HK-2 (cell line): Measurements from ENCODE around the gene PDXDC1.
"Not testable (repeated sequence)": the region's sequence is repeated elsewhere in the genome, so short reads cannot be mapped to it uniquely, and the experiment has no call there.

Experiments used
- DNase-seq: peaks from one replicate; pipeline ENCODE4 v3.0.0-alpha.2; 2018; ENCODE audit not compliant: unreplicated experiment

The PDXDC1 gene

DNA sequence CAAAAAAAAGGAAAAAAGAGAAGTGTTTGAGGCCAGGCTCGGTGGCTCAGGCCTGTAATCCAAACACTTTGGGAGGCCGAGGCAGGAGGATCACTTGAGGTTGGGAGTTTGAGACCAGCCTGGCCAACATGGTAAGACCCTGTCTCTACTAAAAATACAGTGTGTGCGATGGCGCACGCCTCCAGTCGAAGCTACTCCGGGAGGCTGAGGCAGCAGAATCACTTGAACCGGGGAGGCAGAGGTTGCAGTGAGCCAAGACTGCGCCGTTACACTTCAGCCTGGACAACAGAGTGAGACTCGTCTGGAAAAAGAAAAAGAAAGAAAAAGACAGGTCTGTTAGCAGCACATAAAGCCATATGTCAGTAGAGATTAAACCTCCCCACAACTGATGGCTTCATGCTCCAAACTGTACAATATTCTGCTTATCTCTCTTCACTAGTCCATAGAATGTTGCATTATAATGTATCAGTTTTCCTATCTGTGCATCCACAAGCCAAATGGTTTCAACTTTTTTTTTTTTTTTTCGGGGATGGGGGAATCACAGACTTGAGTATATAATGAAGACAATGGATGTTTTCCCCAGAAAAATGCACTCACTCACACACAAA lies 3.1 kb upstream of the PDXDC1 start:
- DNase-seq: not testable (repeated sequence)

DNA sequence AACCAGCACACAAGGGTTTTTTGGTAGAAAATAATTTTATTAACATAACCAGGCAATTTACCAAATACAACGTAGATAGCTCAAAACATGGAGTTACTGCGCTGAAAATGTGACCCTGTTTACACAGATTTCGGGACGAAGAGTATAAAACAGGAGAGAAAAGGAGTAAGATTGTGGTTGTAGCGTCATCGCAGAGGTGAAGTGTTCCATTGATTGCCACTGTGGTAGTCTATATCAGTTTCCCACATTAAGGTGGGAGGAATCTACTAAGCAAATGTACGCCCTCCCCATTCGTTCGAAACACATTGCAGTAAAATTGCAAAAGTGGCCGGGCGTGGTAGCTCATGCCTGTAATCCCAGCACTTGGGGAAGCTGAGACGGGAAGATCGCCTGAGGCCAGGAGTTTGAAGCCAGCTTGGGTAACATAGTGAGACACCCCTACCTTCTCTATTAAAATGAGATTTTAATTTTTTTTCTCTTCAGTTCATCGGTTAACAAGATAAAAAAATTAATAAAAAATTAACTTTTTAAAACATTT lies 972 bp upstream of the PDXDC1 start:
- DNase-seq: not testable (repeated sequence)

DNA sequence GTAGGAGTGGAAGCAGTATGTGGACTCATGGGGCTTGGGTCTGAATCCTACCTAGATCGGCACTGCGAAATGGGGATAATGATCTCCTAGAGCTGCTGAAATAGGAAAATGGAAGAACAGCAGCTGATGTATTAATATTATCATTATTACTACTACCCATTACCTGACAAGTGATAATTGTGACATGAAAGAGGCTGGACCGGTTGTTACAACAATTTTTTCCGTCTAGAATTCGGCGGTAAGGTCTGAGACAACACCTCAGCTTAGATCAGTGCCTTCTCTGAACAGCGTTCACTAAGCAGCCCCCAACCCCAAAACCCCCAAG lies 533 bp upstream of the PDXDC1 start:
- DNase-seq: peak; percentile 76

DNA sequence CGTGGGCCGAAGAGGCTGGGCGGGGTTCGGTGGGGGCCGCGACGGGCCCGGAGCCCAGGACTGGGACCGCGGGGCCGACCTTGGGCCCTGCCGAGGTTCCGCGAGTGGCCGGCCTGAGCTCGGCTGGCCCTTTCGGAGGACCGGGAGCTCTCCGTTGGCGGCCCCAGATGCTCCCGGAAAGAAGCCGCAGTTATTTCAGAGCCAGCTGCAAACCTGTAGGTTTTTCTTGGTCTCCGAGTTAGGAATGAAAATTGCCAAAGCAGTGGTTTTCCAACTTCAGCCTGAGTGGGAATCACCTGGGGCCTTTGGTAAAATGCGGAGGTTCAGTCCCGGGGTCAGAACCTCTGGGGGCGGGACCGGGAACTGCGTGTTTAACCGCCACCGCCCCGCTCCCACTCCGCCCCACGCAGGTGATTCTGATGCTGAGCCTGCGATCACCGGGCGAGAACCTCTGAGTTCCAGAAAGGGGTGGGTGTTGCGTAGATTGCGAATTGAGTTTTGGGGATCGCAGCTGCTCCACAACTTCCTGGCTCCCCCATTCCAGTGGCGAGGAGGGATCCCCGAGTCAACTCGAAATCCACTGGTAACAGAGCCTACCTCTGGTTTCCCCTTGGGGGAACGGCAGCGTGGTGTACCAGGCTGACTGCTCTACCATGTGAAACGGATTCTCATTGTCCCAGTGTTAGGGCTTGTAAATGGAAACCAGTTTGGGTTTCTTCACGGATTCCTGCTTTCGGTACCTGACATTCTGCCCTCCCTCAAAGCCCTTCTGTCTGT lies 780 bp downstream of the PDXDC1 start:
- peak; percentile 31 for DNase-seq

DNA sequence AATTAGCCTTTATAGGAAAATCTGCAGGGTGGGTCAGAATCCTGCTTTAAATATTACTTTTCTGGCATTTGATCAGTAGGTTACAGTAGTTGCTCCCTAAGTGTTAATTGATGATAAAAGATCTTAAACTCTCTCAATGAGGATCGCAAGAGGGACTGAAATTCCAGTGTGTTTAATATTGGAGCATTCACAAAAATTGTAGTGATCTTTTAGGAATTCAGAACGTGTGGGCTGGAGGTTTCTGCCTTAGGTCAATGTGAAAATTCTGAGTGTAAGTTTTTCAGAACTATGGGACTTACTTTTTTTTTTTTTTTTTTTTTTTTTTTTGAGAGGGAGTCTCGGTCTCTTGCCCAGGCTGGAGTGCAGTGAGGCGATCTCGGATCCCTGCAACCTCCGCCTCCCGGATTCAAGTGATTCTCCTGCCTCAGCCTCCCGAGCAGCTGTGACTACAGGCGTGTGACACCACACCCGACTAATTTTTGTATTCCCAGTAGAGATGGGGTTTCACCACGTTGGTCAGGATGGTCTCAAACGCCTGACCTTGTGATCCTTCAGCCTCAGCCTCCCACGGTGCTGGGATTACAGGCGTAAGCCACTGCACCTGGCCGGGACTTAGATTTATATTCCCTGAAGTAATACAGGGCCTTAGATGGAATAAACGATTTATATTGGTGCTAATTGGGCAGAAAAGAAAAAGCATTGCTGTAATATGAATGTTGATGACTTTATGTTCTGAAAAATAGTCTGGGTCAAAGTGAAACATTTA lies 2.3 kb downstream of the PDXDC1 start:
- DNase-seq: not testable (repeated sequence)

DNA sequence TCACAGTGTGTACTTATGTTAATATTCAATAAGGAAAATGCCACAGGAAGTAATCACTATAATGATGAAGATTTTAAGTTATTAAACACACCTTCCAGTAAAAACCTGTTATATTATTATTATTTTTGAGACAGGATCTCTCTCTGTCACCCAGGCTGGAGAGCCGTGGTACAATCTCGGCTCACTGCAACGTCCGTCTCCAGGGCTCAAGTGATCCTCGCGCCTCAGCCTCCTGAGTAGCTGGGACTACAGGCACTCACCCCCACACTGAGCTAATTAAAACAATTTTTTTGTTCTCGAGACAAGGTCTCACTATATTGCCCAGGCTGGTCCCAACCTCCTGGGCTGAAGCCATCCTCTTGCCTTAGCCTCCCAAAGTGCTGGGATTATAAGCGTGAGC lies 3.5 kb downstream of the PDXDC1 start:
- DNase-seq: not testable (repeated sequence)

DNA sequence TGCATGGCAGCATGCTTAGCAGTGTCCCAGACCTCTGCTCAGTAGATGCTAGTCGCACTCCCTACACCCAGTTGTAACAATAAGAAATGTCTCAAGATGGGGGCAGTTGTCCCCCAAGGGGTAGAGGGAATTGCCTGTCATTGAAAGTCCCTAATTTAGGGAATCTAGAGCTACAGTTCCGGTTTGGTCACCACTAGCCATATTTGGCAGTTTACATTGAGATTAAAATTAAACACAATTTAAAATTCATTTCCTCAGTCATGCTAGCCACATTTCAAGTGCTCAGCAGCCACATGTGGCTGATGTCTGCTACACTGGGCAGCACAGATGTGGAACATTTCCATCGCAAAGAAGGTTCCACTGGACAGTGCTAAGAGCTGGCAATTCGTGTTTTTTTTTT lies 4.1 kb downstream of the PDXDC1 start:
- not testable (repeated sequence) for DNase-seq

DNA sequence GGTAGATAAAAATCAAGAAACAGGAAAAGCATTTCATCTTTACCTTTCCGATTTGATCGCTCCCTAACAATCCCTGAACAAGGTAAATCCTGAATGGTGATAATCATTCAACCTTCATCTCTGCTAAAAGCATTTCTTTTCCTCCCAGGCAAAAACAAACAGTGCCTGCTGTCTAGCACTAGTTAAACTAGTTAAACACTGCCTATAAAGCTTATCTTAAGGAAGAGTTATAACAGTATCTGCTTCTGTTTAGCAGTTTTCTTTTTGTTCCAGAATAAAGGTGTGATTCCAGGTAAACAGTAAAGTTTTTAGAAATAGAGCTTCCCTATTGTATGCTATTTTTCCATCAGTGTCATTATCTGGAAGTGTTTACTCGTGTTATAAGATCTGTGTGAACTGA lies 6.4 kb downstream of the PDXDC1 start:
- not testable (repeated sequence) for DNase-seq

DNA sequence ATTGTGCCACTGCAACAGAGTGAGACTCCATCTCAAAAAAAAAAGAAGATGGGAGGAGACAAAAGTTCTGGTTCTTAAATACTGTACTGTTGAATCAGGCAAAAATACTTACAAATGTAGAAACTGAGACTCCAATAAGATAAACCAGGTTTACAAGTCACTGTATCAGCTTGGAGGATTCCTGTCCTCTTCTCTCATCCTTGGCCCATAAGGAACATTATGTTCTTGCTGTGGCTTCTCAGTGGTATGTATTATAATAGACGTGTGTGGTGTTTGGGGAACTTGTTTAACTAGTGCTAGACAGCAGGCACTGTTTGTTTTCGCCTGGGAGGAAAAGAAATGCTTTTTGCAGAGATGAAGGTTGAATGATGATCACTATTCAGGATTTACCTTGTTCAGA lies 7.7 kb downstream of the PDXDC1 start:
- not testable (repeated sequence) for DNase-seq

DNA sequence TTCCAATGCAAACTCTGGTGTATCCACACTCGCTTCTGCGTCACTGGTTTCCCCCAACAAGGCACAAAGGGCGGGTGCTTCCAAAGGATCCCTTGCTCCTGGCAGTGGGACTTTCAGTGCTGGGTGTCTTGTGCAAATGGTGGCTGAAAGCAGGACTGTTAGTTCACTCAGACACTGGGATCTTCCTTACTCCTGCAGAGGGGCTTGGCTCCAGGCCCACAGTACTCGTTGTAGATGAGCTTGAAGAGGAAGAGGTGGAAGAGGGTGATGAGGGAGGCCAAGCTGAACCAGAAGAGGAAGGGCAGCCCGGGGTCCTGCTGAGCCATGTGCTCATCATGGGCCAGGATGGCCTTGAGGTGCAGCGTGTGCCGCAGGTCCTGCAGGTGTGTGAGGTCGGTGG lies 13.3 kb downstream of the PDXDC1 start:
- not testable (repeated sequence) for DNase-seq

DNA sequence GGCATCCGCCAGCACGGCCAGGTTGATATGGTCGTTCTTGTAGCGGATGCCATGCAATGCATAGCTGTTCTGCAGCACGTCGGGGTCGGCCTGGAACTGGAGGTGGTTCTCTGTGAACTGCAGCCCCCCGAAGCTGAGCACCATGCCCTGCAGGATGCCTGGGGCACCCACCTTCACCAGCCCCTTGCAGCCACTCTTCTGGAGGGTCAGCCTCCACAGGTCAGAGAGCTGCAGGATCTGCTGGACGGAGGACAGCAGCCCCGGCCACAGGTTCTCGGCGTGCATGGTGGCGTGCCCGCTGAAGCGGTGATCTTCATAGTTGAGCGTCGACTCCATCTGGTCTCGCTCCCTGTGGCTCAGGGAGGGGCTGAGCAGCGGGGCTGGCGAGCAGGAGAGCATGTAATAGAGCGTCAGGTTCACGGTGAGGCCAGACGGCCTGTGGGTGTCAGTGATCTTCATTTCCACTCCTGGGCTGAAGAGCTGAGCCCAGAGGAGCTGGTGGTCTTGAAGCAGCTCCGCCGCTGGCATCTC lies 13.9 kb downstream of the PDXDC1 start:
- DNase-seq: not testable (repeated sequence)

DNA sequence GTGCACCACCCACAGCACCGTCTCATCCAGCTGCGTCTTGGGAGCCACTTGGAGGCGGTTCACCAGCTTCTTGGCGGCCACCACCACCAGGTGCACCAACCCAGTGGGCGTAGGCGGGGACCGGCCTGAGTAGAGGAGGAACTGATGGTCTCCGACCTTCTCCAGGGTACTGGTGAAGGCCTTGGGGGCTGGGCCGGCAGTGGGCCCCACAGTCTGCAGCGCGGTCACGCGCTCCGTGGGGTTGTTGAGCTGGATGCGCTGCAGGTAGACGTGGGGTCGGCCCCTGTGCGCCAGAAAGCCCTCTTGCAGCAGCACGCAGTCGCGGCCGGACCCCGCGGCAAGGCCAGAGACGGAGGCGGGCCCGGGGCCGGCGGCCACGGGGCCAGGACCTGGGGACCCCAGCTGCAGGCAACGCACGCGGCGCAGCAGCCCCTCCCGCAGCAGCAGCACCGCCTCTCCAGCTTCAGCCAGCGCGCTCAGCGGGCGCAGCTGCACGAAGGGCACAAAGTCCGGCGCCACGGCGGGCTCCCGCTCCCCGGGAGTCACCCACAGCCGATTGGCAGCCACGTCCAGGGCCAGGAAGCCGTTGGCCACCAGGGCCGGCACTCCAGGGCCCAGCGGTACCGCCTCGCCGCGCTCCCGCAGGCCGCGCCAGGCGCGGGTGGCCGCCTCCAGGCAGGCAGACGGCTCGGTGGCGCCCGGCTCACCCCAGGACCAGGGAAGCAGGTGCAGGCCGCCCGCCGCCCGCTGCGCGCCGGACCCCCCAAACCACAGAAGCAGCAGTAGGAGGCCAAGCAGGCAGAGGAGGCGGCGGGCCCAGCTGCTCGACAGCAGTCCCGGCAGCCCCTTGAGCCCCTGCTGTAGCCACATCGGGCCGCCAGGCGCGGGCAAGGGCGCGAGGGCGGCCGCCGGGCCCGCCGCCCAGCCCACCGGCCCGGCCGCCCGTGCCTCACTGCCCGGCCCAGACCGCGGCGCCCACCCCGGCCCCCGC lies 14.8 kb downstream of the PDXDC1 start:
- not testable (repeated sequence) for DNase-seq

DNA sequence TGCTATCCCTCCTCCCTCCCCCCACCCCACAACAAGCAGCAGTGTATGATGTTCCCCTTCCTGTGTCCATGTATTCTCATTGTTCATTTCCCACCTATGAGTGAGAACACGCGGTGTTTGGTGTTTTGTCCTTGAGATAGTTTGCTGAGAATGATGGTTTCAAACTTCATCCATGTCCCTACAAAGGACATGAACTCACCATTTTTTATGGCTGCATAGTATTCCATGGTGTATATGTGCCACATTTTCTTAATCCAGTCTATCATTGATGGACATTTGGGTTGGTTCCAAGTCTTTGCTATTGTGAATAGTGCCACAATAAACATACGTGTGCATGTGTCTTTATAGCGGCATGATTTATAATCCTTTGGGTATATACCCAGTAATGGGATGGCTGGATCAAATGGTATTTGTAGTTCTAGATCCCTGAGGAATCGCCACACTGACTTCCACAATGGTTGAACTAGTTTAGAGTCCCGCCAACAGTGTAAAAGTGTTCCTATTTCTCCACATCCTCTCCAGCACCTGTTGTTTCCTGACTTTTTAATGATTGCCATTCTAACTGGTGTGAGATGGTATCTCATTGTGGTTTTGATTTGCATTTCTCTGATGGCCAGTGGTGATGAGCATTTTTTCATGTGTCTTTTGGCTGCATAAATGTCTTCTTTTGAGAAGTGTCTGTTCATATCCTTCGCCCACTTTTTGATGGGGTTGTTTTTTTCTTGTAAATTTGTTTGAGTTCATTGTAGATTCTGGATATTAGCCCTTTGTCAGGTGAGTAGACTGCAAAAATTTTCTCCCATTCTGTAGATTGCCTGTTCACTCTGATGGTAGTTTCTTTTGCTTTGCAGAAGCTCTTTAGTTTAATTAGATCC lies 18.7 kb downstream of the PDXDC1 start:
- not testable (repeated sequence) for DNase-seq

DNA sequence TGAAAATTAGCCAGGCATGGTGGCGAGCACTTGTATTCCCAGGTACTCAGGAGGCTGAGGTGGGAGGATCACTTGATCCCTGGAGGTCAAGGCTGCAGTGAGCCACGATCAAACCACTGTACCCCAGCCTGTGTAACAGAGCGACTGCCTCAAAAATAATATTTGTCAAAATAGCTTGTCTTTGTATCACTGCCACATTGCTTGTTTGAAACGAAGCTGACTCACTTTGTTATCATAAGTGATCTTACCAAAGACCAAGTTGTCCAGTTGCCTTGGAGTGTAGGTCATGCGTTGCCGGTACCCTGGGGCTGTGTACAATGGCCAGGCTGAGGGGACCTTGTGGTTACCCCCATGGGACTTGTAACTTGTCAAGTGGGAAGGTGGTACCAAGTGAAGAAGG lies 21.9 kb downstream of the PDXDC1 start:
- not testable (repeated sequence) for DNase-seq

DNA sequence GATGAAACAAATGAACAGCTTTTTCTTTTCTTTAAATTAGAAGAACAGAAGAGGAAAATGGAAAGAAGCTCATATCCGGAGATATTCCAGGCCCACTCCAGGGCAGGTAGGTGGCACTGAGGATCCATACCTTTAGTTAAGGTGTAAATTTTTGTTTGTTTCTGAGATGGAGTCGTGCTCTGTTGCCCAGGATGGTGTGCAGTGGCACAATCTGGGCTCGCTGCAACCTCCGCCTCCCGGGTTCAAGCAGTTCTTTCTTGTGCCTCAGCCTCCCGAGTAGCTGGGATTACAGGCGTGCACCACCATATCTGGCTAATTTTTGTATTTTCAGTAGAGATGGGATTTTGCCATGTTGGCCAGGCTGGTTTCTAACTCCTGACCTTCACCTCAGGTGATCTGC lies 23.5 kb downstream of the PDXDC1 start:
- DNase-seq: not testable (repeated sequence)

DNA sequence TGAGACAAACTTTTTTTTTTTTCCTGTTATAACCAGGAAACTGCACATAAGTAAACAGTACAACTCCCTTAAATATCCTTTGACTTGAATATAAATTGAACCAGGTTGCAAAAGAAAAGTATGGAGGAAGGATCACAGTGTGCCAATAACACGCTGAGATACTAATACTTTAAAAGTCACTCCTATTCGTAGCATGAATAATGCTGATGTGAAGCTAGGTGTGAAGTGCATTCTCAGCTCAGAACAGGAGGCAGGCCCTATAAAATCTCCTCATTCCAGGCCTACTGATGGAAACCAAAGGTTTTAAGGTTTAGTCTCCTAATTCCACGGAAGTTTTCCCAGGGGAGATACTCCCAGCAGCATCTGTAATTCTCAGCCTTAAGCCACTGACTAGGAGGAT lies 25.0 kb downstream of the PDXDC1 start:
- DNase-seq: not testable (repeated sequence)

DNA sequence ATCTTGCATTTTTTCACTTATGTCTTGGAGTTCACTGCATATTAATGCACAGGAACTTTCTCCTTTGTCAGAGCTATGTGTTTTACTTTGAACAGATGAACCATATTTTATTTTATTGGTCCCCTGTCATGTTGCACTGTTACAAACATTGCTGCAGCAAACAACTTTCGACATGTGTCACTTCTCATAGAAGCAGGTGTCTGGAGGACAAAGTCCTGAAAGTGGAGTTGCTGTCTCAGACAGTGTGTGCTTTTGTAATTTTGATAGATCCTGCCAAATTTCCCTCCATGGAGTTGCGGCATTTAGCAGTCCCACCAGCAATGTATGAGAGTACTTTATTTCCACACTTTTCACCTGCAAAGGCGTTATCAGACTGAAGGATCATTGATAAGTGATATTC lies 27.6 kb downstream of the PDXDC1 start:
- not testable (repeated sequence) for DNase-seq

DNA sequence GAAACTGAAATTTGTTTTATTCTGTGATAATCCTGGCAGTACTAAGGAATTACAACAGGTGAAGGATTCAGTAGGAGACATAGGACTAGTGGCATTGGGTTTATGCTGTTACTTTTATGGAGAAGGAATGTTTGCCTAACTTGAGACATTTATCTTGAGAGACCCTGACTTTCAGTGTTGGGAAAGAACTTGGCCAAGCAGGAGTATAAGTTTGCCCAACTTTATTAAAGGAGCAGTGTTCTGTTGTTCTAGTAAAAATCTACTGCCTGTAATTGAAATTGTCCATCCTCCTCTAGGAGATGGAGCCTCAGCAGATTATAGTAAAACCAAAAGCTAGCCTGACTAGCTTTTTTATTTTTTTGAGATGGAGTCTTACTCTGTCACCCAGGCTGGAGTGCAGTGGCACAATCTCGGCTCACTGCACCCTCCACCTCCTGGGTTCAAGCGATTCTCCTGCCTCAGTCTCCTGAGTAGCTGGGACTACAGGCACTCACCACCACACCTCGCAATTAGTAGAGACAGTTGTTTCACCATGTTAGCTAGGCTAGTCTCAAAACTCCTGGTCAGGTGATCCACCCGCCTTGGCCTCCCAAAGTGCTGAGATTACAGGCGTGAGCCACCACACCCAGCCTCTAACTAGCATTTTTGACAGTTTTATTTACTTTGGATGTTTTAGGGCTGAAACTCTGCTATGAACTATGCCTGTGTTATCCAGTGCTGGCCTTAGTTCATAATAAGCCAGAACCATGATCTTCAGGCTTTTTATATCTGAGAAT lies 30.7 kb downstream of the PDXDC1 start:
- DNase-seq: not testable (repeated sequence)

DNA sequence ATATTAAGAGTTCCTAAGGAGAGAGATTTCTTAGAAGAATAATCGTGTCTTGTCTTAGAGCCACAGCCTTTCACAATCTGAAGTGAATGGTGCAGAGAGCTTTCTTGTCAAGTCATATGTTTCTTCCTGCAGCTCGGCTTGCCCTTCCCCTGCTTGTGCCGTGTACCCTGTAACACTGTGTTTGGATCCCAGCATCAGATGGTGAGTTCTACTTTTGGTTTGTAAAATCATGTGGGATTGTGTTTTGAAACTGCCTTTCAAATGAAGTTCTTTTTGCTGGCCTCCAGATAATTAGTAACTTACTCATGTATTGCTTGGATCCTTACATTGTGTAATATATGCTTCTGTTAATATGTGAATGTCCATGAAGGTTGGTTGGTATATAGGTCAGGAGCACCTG lies 33.8 kb downstream of the PDXDC1 start:
- DNase-seq: not testable (repeated sequence)
